DND-41 (cell line): ENCODE results near the gene YWHAQ.

ENCODE experiments used
- ATAC-seq: fragments of 200-7000 bp; cut with Tn5 transposase; 3 replicates; pipeline ENCODE4 v1.9.1; 2021; ENCODE audit warnings: low read depth; ENCODE audit not compliant: insufficient read depth
- DNase-seq: peaks from one replicate; pipeline ENCODE4 v3.0.0-alpha.2; 2020
- H2AFZ ChIP-seq: 2 replicates; pipeline ENCODE4 v1.6.0; 2012; ENCODE audit warnings: low read depth, low read length
- H3K27ac ChIP-seq: 2 replicates; pipeline ENCODE4 v1.5.1; 2012; ENCODE audit warnings: low read length, inconsistent platforms
- H3K27me3 ChIP-seq: fragments of 200-600 bp; sonication (generic); 2 replicates; pipeline ENCODE4 v1.6.0; 2012; ENCODE audit warnings: low read length, mild to moderate bottlenecking, inconsistent platforms; ENCODE audit not compliant: insufficient read depth, poor library complexity
- H3K36me3 ChIP-seq: 2 replicates; pipeline ENCODE4 v1.5.1; 2012; ENCODE audit warnings: low read length, inconsistent platforms; ENCODE audit not compliant: insufficient read depth
- H3K4me1 ChIP-seq: 2 replicates; pipeline ENCODE4 v1.5.1; 2012; ENCODE audit warnings: mild to moderate bottlenecking, low read length; ENCODE audit not compliant: insufficient read depth
- H3K4me2 ChIP-seq: 2 replicates; pipeline ENCODE4 v1.6.0; 2012; ENCODE audit warnings: mild to moderate bottlenecking, moderate library complexity, low read length, inconsistent platforms; ENCODE audit not compliant: insufficient read depth
- H3K4me3 ChIP-seq, 2 experiments: fragments of 200-600 bp in 1 of 2; shearing (Covaris generic) in 1 of 2; 2 replicates each; pipeline ENCODE4 v1.5.1; 2012 to 2016; ENCODE audit warnings: inconsistent platforms in 2 of 2, low read length in 2 of 2, mild to moderate bottlenecking in 2 of 2, low read depth in 1 of 2, moderate library complexity in 1 of 2
- H3K79me2 ChIP-seq: 2 replicates; pipeline ENCODE4 v1.6.0; 2012; ENCODE audit warnings: low read length, inconsistent platforms; ENCODE audit not compliant: insufficient read depth
- H3K9ac ChIP-seq: 2 replicates; pipeline ENCODE4 v1.6.0; 2012; ENCODE audit warnings: low read depth, mild to moderate bottlenecking, inconsistent platforms, low read length, moderate library complexity
- H3K9me3 ChIP-seq: 2 replicates; pipeline ENCODE4 v1.5.1; 2012; ENCODE audit warnings: low read length, moderate library complexity, mild to moderate bottlenecking, inconsistent platforms; ENCODE audit not compliant: insufficient read depth, severe bottlenecking
- H4K20me1 ChIP-seq: 2 replicates; pipeline ENCODE4 v1.6.0; 2012; ENCODE audit warnings: low read length; ENCODE audit not compliant: insufficient read depth
- EZH2 ChIP-seq: IDR thresholded peaks from 3 replicates; pipeline ENCODE4 v1.6.1; 2012; ENCODE audit warnings: borderline replicate concordance, low read depth, mild to moderate bottlenecking, moderate library complexity, low read length, inconsistent platforms; ENCODE audit not compliant: severe bottlenecking
- TF ChIP-seq, protein P1 (sequence below): IDR thresholded peaks from 2 replicates; pipeline ENCODE4 v1.5.1; 2012; ENCODE audit warnings: borderline replicate concordance, low read length, moderate library complexity, mild to moderate bottlenecking; ENCODE audit not compliant: poor library complexity, severe bottlenecking; ENCODE audit errors: extremely low read depth

Gene YWHAQ

DNA sequence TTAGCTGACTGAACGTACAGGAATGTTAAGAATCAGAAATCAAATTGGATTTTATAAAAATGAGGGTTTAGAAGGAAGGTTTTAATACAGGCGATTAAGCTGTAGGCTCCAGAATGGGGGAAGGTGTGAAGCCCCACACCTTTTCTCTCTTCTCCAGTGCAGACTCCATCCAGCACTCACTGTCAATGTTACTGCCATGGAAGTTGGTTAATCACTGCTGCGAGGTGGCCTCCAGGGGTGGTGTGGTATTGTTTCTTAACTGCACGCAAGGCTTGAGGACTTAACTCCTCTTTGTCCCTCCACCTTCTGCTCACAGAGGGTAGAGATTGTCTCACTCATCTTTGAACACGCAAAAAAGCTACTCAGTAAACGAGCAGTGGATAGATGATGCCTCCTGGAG, 26.9 kb upstream of the YWHAQ start:
- no peak for TF ChIP-seq EZH2
- TF ChIP-seq, protein P1, sequence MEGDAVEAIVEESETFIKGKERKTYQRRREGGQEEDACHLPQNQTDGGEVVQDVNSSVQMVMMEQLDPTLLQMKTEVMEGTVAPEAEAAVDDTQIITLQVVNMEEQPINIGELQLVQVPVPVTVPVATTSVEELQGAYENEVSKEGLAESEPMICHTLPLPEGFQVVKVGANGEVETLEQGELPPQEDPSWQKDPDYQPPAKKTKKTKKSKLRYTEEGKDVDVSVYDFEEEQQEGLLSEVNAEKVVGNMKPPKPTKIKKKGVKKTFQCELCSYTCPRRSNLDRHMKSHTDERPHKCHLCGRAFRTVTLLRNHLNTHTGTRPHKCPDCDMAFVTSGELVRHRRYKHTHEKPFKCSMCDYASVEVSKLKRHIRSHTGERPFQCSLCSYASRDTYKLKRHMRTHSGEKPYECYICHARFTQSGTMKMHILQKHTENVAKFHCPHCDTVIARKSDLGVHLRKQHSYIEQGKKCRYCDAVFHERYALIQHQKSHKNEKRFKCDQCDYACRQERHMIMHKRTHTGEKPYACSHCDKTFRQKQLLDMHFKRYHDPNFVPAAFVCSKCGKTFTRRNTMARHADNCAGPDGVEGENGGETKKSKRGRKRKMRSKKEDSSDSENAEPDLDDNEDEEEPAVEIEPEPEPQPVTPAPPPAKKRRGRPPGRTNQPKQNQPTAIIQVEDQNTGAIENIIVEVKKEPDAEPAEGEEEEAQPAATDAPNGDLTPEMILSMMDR = no peak
- no peaks in the 10 kb centered on the region for H3K36me3 ChIP-seq
- no peak for ATAC-seq
- H3K4me2 ChIP-seq = no peak overlapping the region
- H3K79me2 ChIP-seq = no peaks in the 10 kb centered on the region
- H3K27me3 ChIP-seq = peaks cover 22% of the 10 kb centered on the region
- H3K9ac ChIP-seq = no peak overlapping the region
- no peak for DNase-seq
- H3K27ac ChIP-seq = no peak overlapping the region
- no peaks in the 10 kb centered on the region for H3K4me1 ChIP-seq
- no peak overlapping the region for H3K4me3 ChIP-seq
- no peaks in the 10 kb centered on the region for H4K20me1 ChIP-seq
- H2AFZ ChIP-seq = no peak overlapping the region
- no peaks in the 10 kb centered on the region for H3K9me3 ChIP-seq

DNA sequence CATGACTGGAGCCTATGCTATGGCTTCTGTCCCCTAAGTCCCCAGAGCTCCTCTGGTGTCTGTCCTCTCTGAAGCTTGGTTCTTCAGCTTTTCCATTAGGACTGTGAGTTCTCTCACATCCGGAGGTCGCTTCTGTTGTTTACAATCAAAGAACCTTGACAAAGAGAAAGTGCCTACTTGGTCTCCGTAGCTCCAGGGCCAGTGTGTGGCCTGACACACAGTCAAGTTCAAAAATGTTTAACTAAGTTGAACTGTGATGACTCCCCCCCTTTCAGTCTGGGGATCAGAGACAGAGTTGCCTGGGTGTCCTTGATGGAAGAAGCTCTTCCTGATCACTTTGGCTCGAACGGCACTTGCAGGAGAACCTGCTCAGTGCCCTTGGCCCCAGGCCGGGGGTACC, 26.3 kb upstream of the YWHAQ start:
- Histone ChIP-seq H3K27me3 (peaks cover 22% of the 10 kb centered on the region), H3K4me2 (no peak overlapping the region), H4K20me1 (no peaks in the 10 kb centered on the region), H3K27ac (no peak overlapping the region), H3K36me3 (no peaks in the 10 kb centered on the region), H2AFZ (no peak overlapping the region), H3K4me3 (no peak overlapping the region), H3K9me3 (no peaks in the 10 kb centered on the region), H3K9ac (no peak overlapping the region), H3K4me1 (no peaks in the 10 kb centered on the region), H3K79me2 (no peaks in the 10 kb centered on the region)
- ATAC-seq = no peak
- TF ChIP-seq, protein P1 = no peak
- no peak for TF ChIP-seq EZH2
- DNase-seq = no peak

DNA sequence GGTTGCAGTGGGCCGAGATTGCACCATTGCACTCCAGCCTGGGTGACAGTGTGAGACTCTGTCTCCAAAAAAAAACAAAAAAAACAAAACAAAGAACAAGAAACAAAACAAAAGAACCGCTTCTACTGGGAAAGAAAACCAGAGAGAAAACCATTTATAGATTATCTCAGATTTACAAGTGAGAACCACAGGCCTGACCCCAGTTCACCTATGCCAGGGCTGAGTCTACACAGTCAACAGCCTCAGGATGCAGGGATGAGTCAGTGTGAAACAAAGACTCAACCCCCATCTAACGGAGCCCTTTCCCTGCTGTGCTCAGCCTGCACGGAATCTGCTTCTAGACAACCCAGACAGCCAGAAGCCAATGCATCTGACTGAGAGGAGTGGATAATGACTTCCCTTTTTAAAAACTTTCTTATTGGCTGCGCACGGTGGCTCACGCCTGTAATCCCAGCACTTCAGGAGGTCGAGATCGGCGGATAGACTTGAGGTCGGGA, 25.5 kb upstream of the YWHAQ start:
- Histone ChIP-seq H3K27ac (no peak overlapping the region), H3K4me1 (no peaks in the 10 kb centered on the region), H2AFZ (no peak overlapping the region), H3K4me2 (no peak overlapping the region), H3K79me2 (no peaks in the 10 kb centered on the region), H3K36me3 (no peaks in the 10 kb centered on the region), H3K4me3 (no peak overlapping the region), H4K20me1 (no peaks in the 10 kb centered on the region), H3K9ac (no peak overlapping the region), H3K9me3 (no peaks in the 10 kb centered on the region), H3K27me3 (peaks cover 22% of the 10 kb centered on the region)
- TF ChIP-seq, protein P1 = no peak
- TF ChIP-seq EZH2 = no peak
- ATAC-seq (no peak), DNase-seq (no peak)
